K562 (cell line): ENCODE measurements around the gene LRP1. TPM values are rescaled to one million over a fixed set of nuclear protein-coding genes. Genes with fewer than 3 reads are reported as not detected.

Experiments used
- ATAC-seq: fragments of 200-7000 bp; cut with Tn5 transposase; 3 replicates; pipeline ENCODE4 v1.9.1; 2020; ENCODE audit warnings: moderate library complexity
- BruUV-seq: library from RNA; stranded (reverse); fragments of 400-500 nt; replicated peaks from 2 replicates; lab custom pipeline; 2021; lab: Mats Ljungman, UMichigan
- CTCF ChIA-PET: fragments of 300-600 bp; formaldehyde crosslinking; extraction: SDS; loops from one replicate; lab custom pipeline; 2021; ENCODE audit warnings: low intra/inter-chr PET ratio; lab: Yijun Ruan, JAX
- POLR2A ChIA-PET: fragments of 300-600, 350-650 bp; sonication (Branson Sonifier 250); formaldehyde crosslinking; extraction: SDS; loops from one replicate; lab custom pipeline; 2021; ENCODE audit warnings: antibody characterized with exemption, inconsistent platforms; lab: Yijun Ruan, JAX
- DNase-seq, 4 experiments: peaks; one replicate each; pipeline versions ENCODE4 v3.0.0 to v3.0.0-alpha.2; 2011 to 2018; ENCODE audit warnings: low spot score in 3 of 4, mixed read lengths in 3 of 4; ENCODE audit errors: extremely low read depth in 1 of 4
- FAIRE-seq: peaks from 2 replicates; lab custom pipeline; 2011; peaks lifted over from hg19 to GRCh38; lab: Jason Lieb, UNC
- H2AFZ ChIP-seq: 2 replicates; pipeline ENCODE4 v1.6.0; 2011; ENCODE audit warnings: low read depth, low read length, control low read depth, inconsistent platforms
- H3K27ac ChIP-seq: fragments of 200-600 bp; 3 replicates; pipeline ENCODE4 v1.8.0; 2011; ENCODE audit warnings: low read depth, mild to moderate bottlenecking, control low read depth, inconsistent platforms, low read length, moderate library complexity, mixed read lengths; ENCODE audit errors: extremely low read depth
- H3K27me3 ChIP-seq, 2 experiments: fragments of 300-600 bp in 1 of 2; 2 replicates in 1 of 2; 3 replicates in 1 of 2; pipeline versions ENCODE4 v1.6.0 to v1.8.0; 2011; ENCODE audit warnings: inconsistent platforms in 2 of 2, low read length in 2 of 2, mild to moderate bottlenecking in 1 of 2, mixed read lengths in 1 of 2, moderate library complexity in 1 of 2; ENCODE audit not compliant: control insufficient read depth in 2 of 2, insufficient read depth in 2 of 2
- H3K36me3 ChIP-seq: fragments of 300-600 bp; 3 replicates; pipeline ENCODE4 v1.8.0; 2011; ENCODE audit warnings: mild to moderate bottlenecking, low read length, inconsistent platforms; ENCODE audit not compliant: control insufficient read depth, insufficient read depth
- H3K4me1 ChIP-seq, 2 experiments: fragments of 200-600 bp in 1 of 2; replicated peaks in 1 of 2; 2 replicates in 1 of 2; 3 replicates in 1 of 2; pipeline versions ENCODE4 v1.5.1 to v1.8.0; 2011; ENCODE audit warnings: inconsistent platforms in 2 of 2, low read length in 2 of 2, mild to moderate bottlenecking in 1 of 2, mixed read lengths in 1 of 2, moderate library complexity in 1 of 2; ENCODE audit not compliant: control insufficient read depth in 2 of 2, insufficient read depth in 2 of 2
- H3K4me2 ChIP-seq: 2 replicates; pipeline ENCODE4 v1.6.1; 2011; ENCODE audit warnings: low read length, control low read depth, inconsistent platforms, mixed read lengths; ENCODE audit not compliant: insufficient read depth
- H3K4me3 ChIP-seq: fragments of 200-600 bp; sonication (generic), shearing (Covaris generic); 2 replicates; pipeline ENCODE4 v1.5.1; 2016; ENCODE audit warnings: control low read depth, inconsistent platforms
- H3K79me2 ChIP-seq: fragments of 200-600 bp; 3 replicates; pipeline ENCODE4 v1.8.0; 2011; ENCODE audit warnings: low read length, inconsistent platforms; ENCODE audit not compliant: control insufficient read depth, insufficient read depth
- H3K9ac ChIP-seq, 2 experiments: 2 replicates each; pipeline versions ENCODE4 v1.6.0 to v1.6.1; 2011; ENCODE audit warnings: low read depth in 2 of 2, low read length in 2 of 2, control low read depth in 1 of 2, inconsistent platforms in 1 of 2, mild to moderate bottlenecking in 1 of 2, mixed read lengths in 1 of 2; ENCODE audit not compliant: insufficient read depth in 1 of 2
- H3K9me1 ChIP-seq: one replicate; pipeline ENCODE4 v1.6.0; 2011; ENCODE audit warnings: inconsistent platforms, mild to moderate bottlenecking, low read length, moderate library complexity; ENCODE audit not compliant: control insufficient read depth, insufficient read depth
- H3K9me3 ChIP-seq: replicated peaks from 2 replicates; pipeline ENCODE4 v1.5.1; 2011; ENCODE audit warnings: low read depth, low read length, inconsistent platforms; ENCODE audit not compliant: control insufficient read depth, insufficient read depth
- H4K20me1 ChIP-seq: replicated peaks from 2 replicates; pipeline ENCODE4 v1.6.1; 2011; ENCODE audit warnings: low read length, inconsistent platforms, mixed read lengths; ENCODE audit not compliant: control insufficient read depth, insufficient read depth
- DDX20 ChIP-seq: fragments of 450-650 bp; IDR thresholded peaks from 2 replicates; pipeline ENCODE4 v1.6.1; 2016; ENCODE audit warnings: missing genetic modification characterization, low read depth, mild to moderate bottlenecking, missing compliant biosample characterization, moderate library complexity
- DPF2 ChIP-seq: fragments of 450-650 bp; IDR thresholded peaks from 2 replicates; pipeline ENCODE4 v1.6.1; 2016
- ELF1 ChIP-seq: fragments of 200-800 bp; sonication (Bioruptor generic); IDR thresholded peaks from 2 replicates; pipeline ENCODE4 v1.6.1; 2016; ENCODE audit warnings: missing genetic modification characterization, missing compliant biosample characterization
- HDAC8 ChIP-seq: fragments of 450-650 bp; IDR thresholded peaks from 2 replicates; pipeline ENCODE4 v1.6.1; 2016; ENCODE audit warnings: mild to moderate bottlenecking, missing genetic modification characterization, moderate library complexity, missing compliant biosample characterization
- HMG20A ChIP-seq: fragments of 450-650 bp; formaldehyde crosslinking; conservative IDR thresholded peaks from 2 replicates; pipeline ENCODE4 v1.4.0; 2020; ENCODE audit warnings: mild to moderate bottlenecking, mixed read lengths
- MCM7 ChIP-seq, 2 experiments: fragments of 450-650 bp; IDR thresholded peaks; 2 replicates each; pipeline ENCODE4 v1.6.1; 2016 to 2018
- SAFB ChIP-seq: fragments of 200-400 bp; formaldehyde crosslinking; IDR thresholded peaks from 2 replicates; pipeline ENCODE4 v1.6.1; 2017; ENCODE audit warnings: low read depth, low read length, borderline replicate concordance
- TCF3 ChIP-seq: sonication (generic); formaldehyde crosslinking; IDR thresholded peaks from 2 replicates; pipeline ENCODE4 v1.4.0; 2020; ENCODE audit warnings: mild to moderate bottlenecking, missing genetic modification reagents
- ZNF408 ChIP-seq: fragments of 250-450 bp; sonication (Bioruptor Pico); IDR thresholded peaks from 2 replicates; pipeline ENCODE4 v1.4.0; 2020; ENCODE audit warnings: low read depth, mild to moderate bottlenecking, moderate library complexity
- ZNF589 ChIP-seq: fragments of 200-800 bp; sonication (Bioruptor generic); IDR thresholded peaks from 2 replicates; pipeline ENCODE4 v1.6.1; 2016; ENCODE audit warnings: low read depth, missing genetic modification characterization, missing compliant biosample characterization
- WGBS: fragments of 100-300 bp; shearing (Covaris generic); methylation state at CpG from one replicate; pipeline ENCODE4 v1.1.6; 2016; ENCODE audit warnings: low coverage, mixed read lengths; ENCODE audit not compliant: insufficient coverage; ENCODE audit errors: missing lambda C conversion rate; 5-methylcytosine and 5-hydroxymethylcytosine counted together
- in situ Hi-C: fragments of 300-500 bp; cut with MboI; formaldehyde crosslinking; loops from 4 replicates; pipeline ENCODE4 v1.15.0; 2018; ENCODE audit warnings: inconsistent platforms, mixed read lengths
- intact Hi-C: fragments of 100-400 bp; cut with micrococcal nuclease; formaldehyde crosslinking; loops from 2 replicates; pipeline ENCODE4 v1.14.2; 2022
- polyA plus RNA-seq, 8 experiments: library from polyadenylated mRNA; depleted of rRNA in 4 of 8; stranded (reverse) in 5 of 8; unstranded in 3 of 8; fragments of >200 nt; fragmentation: Nextera tagmentation in 2 of 8; fragmentation: Illumina TruSeq in 1 of 8; extraction: Ambion mirVana in 2 of 8; extraction: Trizol in 1 of 8; gene quantifications; 2 replicates each; pipeline versions ENCODE4 v1.2.1 to v1.2.3, GENCODE V29; 2011 to 2014; ENCODE audit warnings: inconsistent platforms in 1 of 8, missing spikeins in 1 of 8
- total RNA-seq, 7 experiments: library from RNA; depleted of rRNA in 6 of 7; stranded (reverse); fragments of >200 nt in 6 of 7; fragmentation: Illumina TruSeq in 2 of 7; extraction: Trizol in 2 of 7; gene quantifications; 2 replicates each; pipeline versions ENCODE4 v1.2.1 to v1.2.3, GENCODE V29; 2011 to 2021; ENCODE audit warnings: low replicate concordance in 1 of 7
- TF ChIP-seq, protein P1 (sequence below): IDR thresholded peaks from 2 replicates; pipeline ENCODE4 v1.6.1; 2012; ENCODE audit warnings: low read depth, low read length, improper control_type of control experiment, borderline replicate concordance
- TF ChIP-seq, protein P2 (sequence below): fragments of 450-650 bp; IDR thresholded peaks from 2 replicates; pipeline ENCODE4 v1.6.1; 2016

LRP1 gene
- total and polyA plus RNA-seq, 9 of the 15 experiments (the other 6 are each of a cell fraction or from before 2014, with no cell fraction given), result 0.04 to 0.64 (median 0.19) TPM; not detected in 2

DNA sequence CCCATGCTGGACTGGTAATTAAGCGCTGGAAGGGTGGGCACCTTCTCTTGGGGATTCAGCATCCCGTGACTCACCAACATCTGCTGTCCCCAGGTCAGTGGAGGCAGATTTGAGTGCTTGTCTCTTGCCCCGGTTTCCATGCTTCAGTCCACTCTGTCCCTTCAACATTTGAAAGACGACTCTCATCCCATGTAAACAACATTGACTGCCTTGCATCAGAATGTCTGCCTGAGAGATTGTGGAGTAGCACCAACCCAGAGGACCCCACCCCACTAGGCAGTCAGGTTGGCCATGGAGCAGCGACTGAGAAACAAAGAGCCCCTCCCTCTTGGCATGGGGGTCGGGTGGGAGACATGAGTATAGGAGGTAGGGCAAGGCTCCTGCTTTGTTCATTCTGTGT lies 127.6 kb downstream of the LRP1 start:
- H2AFZ ChIP-seq, result no peak overlapping the region
- no peak overlapping the region for H3K9ac ChIP-seq
- no TSS peak for BruUV-seq
- no peak for ATAC-seq
- H3K9me1 ChIP-seq, result no peaks in the 10 kb centered on the region
- intact Hi-C loops, result no loop called here
- no peak overlapping the region for H3K27ac ChIP-seq
- H3K9me3 ChIP-seq, result no peaks in the 10 kb centered on the region
- CTCF ChIA-PET, result no interaction called here
- H3K79me2 ChIP-seq, result no peaks in the 10 kb centered on the region
- no peaks in the 10 kb centered on the region for H3K27me3 ChIP-seq
- no peak for FAIRE-seq
- in situ Hi-C loops, result no loop called here
- no peak overlapping the region for H3K4me3 ChIP-seq
- H3K36me3 ChIP-seq, result peaks cover 28% of the 10 kb centered on the region; the same call in 2 of the 3 replicates
- H3K4me1 ChIP-seq, result no peaks in the 10 kb centered on the region; a peak in 2 of 5 replicates
- no peak overlapping the region for H3K4me2 ChIP-seq
- POLR2A ChIA-PET, result interaction anchor here (0.6 kb wide), 1 partner anchor 20 kb away, joined by 3 read pairs; no protein-coding TSS in a partner anchor
- no peaks in the 10 kb centered on the region for H4K20me1 ChIP-seq
- TF ChIP-seq ELF1 (tag), result no peak
- no peak for TF ChIP-seq SAFB
- TF ChIP-seq, protein P1, sequence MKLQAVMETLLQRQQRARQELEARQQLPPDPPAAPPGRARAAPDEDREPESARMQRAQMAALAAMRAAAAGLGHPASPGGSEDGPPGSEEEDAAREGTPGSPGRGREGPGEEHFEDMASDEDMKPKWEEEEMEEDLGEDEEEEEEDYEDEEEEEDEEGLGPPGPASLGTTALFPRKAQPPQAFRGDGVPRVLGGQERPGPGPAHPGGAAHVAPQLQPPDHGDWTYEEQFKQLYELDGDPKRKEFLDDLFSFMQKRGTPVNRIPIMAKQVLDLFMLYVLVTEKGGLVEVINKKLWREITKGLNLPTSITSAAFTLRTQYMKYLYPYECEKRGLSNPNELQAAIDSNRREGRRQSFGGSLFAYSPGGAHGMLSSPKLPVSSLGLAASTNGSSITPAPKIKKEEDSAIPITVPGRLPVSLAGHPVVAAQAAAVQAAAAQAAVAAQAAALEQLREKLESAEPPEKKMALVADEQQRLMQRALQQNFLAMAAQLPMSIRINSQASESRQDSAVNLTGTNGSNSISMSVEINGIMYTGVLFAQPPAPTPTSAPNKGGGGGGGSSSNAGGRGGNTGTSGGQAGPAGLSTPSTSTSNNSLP, result no peak
- no peak for TF ChIP-seq HDAC8 (tag)
- TF ChIP-seq MCM7 (IDR thresholded peaks at IDR 0.05), result no peak
- TF ChIP-seq, protein P2, sequence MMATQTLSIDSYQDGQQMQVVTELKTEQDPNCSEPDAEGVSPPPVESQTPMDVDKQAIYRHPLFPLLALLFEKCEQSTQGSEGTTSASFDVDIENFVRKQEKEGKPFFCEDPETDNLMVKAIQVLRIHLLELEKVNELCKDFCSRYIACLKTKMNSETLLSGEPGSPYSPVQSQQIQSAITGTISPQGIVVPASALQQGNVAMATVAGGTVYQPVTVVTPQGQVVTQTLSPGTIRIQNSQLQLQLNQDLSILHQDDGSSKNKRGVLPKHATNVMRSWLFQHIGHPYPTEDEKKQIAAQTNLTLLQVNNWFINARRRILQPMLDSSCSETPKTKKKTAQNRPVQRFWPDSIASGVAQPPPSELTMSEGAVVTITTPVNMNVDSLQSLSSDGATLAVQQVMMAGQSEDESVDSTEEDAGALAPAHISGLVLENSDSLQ, result no peak
- no peak for TF ChIP-seq DDX20 (tag)
- TF ChIP-seq ZNF408 (CRISPR knock-in tag), result no peak
- no peak for TF ChIP-seq HMG20A (CRISPR knock-in tag)
- no peak for TF ChIP-seq TCF3 (CRISPR knock-in tag)
- TF ChIP-seq DPF2, result no peak
- TF ChIP-seq ZNF589 (CRISPR knock-in tag), result no peak
- no peak for DNase-seq
- 49% methylated on average over 6 of the region's 6 CpGs for WGBS
